Measurements from ENCODE around the gene SLC35A2. TPM values are rescaled to one million over a fixed set of nuclear protein-coding genes. Genes with fewer than 3 reads are reported as not detected.

SLC35A2 gene
- total RNA-seq, 2 donors from 2014 or later: 30.8 to 32.7 TPM

DNA sequence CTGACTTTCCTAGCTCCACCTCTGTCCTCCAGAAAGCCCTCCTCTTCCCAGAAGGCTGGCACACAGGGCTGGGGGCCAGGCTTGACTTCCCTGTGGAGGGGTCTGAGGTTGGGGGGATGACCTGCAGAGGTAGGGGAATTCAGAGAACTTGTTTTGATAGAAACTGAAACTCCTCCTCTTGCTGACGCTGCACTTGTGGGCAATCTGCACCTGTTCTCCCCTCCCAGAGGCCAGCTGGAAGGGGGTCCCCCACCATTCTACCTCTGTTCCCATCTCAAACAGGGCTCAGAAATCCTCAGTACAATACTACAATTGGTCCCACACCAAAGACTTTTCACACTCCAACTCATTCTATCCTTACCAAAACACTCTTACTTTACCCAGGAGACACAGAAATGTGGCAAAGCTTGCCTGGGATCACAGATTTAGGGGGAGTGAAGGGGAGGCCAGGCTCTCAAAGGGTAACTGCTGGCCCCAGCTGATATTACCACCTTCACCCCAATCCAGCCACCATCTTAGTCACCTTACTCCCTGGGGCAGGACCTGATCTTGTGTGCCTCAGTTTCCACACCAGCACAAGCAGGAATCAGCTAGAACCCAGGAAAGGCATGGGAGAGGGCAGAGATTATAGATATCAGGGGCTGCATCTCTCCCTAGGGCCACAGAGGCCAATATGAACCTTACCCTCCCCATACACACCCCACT, 27.4 kb upstream of the SLC35A2 start:
- Mint-ChIP-seq H3K36me3 (ENCODE audit: insufficient read depth in 2 of 2) (peaks cover 42% of the 10 kb centered on the region in 2 donors), H3K27ac (peak overlapping the region; percentile 94), H3K27me3 (ENCODE audit: low read depth) (no peaks in the 10 kb centered on the region), H3K9me3 (peaks cover 2 to 3% of the 10 kb centered on the region in 2 donors), H3K4me1 (ENCODE audit: low read depth) (peaks cover 100% of the 10 kb centered on the region), H3K4me3 (peak overlapping the region; percentile 77 to 86)
- ATAC-seq (replicated peaks in 1 of 2): peak; percentile 51 to 55
- peak; percentile 83 to 93 for DNase-seq

- H3K9me3 Mint-ChIP-seq: peaks cover 2 to 3% of the 10 kb centered on the region in 2 donors
- peaks cover 45% of the 10 kb centered on the region in 2 donors for H3K36me3 Mint-ChIP-seq (ENCODE audit: insufficient read depth in 2 of 2)
Observed at GRCh38 chrX:48937054-48937907, 25.8 kb upstream of the SLC35A2 start.

DNA sequence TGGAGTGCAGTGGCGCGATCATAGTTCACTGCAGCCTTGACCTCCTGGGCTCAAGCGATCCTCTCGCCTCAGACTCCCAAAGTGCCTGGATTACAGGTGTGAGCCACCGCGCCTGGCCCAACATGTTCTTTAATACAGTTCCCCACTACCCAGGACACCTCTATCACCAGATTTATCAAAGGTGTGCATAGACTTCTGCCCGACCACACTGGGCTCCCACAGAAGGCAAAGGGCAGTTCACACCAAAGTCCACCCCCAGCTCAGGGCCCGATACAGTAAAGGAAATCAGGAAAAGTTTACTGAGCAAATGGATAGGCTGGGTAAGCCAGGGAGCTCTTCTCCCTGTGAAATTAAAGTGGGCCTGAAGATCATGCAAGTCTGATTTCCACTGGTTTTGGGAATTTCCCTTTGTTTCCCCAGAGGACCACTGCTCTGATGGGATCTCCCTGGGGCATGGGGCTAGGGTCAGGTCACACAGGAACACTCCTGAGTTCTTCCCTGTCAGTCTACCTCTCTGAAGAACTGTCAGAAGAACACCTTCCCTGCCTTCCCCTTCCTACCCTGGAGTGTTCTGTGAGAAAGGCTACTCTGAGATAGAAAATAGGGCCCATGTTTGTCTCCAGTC, 25.1 kb upstream of the SLC35A2 start:
- Mint-ChIP-seq H3K4me3 (peak overlapping the region; percentile 77 to 86), H3K27me3 (ENCODE audit: low read depth) (no peaks in the 10 kb centered on the region), H3K9me3 (peaks cover 1 to 3% of the 10 kb centered on the region in 2 donors), H3K36me3 (ENCODE audit: insufficient read depth in 2 of 2) (peaks cover 38 to 43% of the 10 kb centered on the region in 2 donors), H3K27ac (peak overlapping the region; percentile 94), H3K4me1 (ENCODE audit: low read depth) (peaks cover 82% of the 10 kb centered on the region)
- ATAC-seq (replicated peaks in 1 of 2) (no peak), DNase-seq (no peak)

More at GRCh38 chrX:48937054-48937907, 25.8 kb upstream of the SLC35A2 start:
- Mint-ChIP-seq H3K27ac (peak overlapping the region; percentile 94), H3K4me3 (peak overlapping the region; percentile 77 to 86), H3K4me1 (ENCODE audit: low read depth) (peaks cover 90% of the 10 kb centered on the region), H3K27me3 (ENCODE audit: low read depth) (no peaks in the 10 kb centered on the region)
- DNase-seq (peak; percentile 91 to 97), ATAC-seq (replicated peaks in 1 of 2) (peak; percentile 67 to 77)

DNA sequence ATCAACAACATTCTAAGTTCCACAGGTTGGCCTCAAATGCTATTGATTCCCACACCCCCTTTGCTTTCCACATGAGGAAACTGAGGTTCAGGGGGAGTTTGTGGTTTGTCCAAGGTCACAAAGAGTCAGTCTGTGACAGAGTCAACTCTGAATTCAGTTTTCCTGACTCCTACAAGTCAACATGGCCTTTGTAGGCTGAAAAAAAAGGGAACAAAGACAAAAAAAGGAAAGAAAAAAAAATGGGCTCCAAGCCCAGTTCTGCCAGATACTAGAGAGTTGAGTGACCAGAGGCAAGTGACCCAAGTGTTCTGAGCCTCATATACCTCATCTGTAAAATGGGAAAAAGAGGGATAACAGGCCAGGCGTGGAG, 23.8 kb upstream of the SLC35A2 start:
- H3K36me3 Mint-ChIP-seq (ENCODE audit: insufficient read depth in 2 of 2): peaks cover 31 to 49% of the 10 kb centered on the region in 2 donors
- DNase-seq: no peak

GRCh38 chrX:48934581-48935300, 23.3 kb upstream of the SLC35A2 start:
- Mint-ChIP-seq H3K27me3 (ENCODE audit: low read depth) (no peaks in the 10 kb centered on the region), H3K4me1 (ENCODE audit: low read depth) (peaks cover 72% of the 10 kb centered on the region), H3K4me3 (peak overlapping the region; percentile 77 to 87), H3K36me3 (ENCODE audit: insufficient read depth in 2 of 2) (peaks cover 34 to 49% of the 10 kb centered on the region in 2 donors), H3K27ac (peak overlapping the region; percentile 99), H3K9me3 (peaks cover 0 to 3% of the 10 kb centered on the region in 2 donors)
- DNase-seq (peak in 1 of 2 donors; percentile 37), ATAC-seq (replicated peaks in 1 of 2) (no peak)

More for the DNA sequence above, 23.8 kb upstream of the SLC35A2 start:
- H3K4me1 Mint-ChIP-seq (ENCODE audit: low read depth): peaks cover 73% of the 10 kb centered on the region
- H3K27me3 Mint-ChIP-seq (ENCODE audit: low read depth): no peaks in the 10 kb centered on the region
- H3K27ac Mint-ChIP-seq: peak overlapping the region; percentile 99
- ATAC-seq (replicated peaks in 1 of 2): no peak
- peak overlapping the region; percentile 77 to 87 for H3K4me3 Mint-ChIP-seq
- H3K9me3 Mint-ChIP-seq: peaks cover 0 to 3% of the 10 kb centered on the region in 2 donors

DNA sequence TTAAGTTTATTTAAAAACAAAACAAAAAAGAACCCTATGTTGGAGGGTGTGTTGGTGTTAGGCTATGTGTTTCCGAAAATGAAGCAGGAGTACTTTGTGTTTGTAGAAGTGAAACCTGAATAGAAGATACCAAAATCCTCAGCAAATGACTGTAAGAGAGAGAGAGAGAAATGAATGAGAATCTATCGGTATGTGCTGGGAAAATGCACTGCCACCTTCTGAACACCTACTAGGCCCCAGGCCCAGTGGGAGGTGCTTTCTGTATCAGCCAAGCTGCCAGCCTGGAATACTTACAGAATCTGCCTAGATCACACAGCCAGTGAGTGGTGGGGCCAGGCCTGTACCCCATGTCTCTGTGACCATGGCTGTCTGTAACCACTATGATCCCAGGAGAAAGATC, 22.3 kb upstream of the SLC35A2 start:
- Mint-ChIP-seq H3K36me3 (ENCODE audit: insufficient read depth in 2 of 2) (peaks cover 32 to 50% of the 10 kb centered on the region in 2 donors), H3K4me1 (ENCODE audit: low read depth) (peaks cover 62% of the 10 kb centered on the region), H3K27ac (peak overlapping the region; percentile 99), H3K27me3 (ENCODE audit: low read depth) (no peaks in the 10 kb centered on the region), H3K9me3 (peaks cover 0 to 3% of the 10 kb centered on the region in 2 donors), H3K4me3 (peak overlapping the region; percentile 77 to 87)
- peak in 1 of 2 donors; percentile 59 for DNase-seq
- ATAC-seq (replicated peaks in 1 of 2): peak in 1 of 2 donors; percentile 29

GRCh38 chrX:48927736-48928382, 16.4 kb upstream of the SLC35A2 start:
- Mint-ChIP-seq H3K36me3 (ENCODE audit: insufficient read depth in 2 of 2) (peaks cover 11 to 23% of the 10 kb centered on the region in 2 donors), H3K9me3 (no peaks in the 10 kb centered on the region), H3K4me3 (no peak overlapping the region), H3K27ac (no peak overlapping the region), H3K4me1 (ENCODE audit: low read depth) (peaks cover 49% of the 10 kb centered on the region), H3K27me3 (ENCODE audit: low read depth) (no peaks in the 10 kb centered on the region)
- ATAC-seq (replicated peaks in 1 of 2) (no peak), DNase-seq (no peak)

DNA sequence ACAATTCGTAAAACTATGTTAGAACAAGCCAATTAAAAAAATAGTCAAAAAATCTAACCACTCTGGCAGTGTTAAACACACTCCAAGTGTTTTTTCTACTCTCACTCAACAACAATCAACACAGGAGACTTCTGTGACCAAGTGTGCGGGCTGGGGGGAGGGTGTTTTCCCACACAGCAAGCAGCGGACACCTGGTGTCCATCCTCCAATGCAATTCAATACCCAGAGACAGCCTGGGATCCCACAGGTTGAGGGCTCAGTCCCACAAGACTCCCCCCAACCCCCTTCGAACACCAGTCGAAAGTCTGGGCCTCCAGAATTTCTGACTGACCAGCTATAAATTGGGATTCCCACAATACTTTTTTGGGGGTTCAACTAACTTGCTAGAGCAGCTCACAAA, 15.7 kb upstream of the SLC35A2 start:
- Mint-ChIP-seq H3K27ac (no peak overlapping the region), H3K4me3 (no peak overlapping the region), H3K9me3 (no peaks in the 10 kb centered on the region), H3K4me1 (ENCODE audit: low read depth) (peaks cover 49% of the 10 kb centered on the region), H3K27me3 (ENCODE audit: low read depth) (no peaks in the 10 kb centered on the region), H3K36me3 (ENCODE audit: insufficient read depth in 2 of 2) (peaks cover 10 to 21% of the 10 kb centered on the region in 2 donors)
- no peak for DNase-seq
- no peak for ATAC-seq (replicated peaks in 1 of 2)

DNA sequence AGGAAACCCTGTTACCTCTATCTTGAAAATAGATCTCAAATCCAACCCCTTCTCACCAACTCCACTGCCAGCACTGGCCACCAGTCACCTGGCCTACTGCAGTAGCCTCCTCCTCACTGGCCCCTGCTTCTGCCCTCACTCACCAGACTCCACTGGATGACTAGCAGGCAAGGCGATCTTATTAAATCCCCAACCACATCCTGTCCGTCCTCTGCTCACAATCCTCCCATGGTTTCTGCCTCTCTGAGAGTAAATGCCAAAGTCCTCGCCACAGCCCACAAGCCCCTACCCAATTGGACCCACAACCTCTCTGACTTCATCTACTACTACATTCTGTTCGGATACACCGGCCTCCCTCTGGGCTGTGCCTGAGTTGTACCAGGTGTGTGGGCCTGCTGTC, 12.8 kb upstream of the SLC35A2 start:
- Mint-ChIP-seq H3K4me1 (ENCODE audit: low read depth) (peaks cover 68% of the 10 kb centered on the region), H3K27ac (peak overlapping the region; percentile 44), H3K9me3 (no peaks in the 10 kb centered on the region), H3K36me3 (ENCODE audit: insufficient read depth in 2 of 2) (peaks cover 17 to 22% of the 10 kb centered on the region in 2 donors), H3K27me3 (ENCODE audit: low read depth) (no peaks in the 10 kb centered on the region), H3K4me3 (peak overlapping the region in 1 of 2 donors; percentile 24)
- ATAC-seq (replicated peaks in 1 of 2) (peak; percentile 2 to 5), DNase-seq (no peak)

- Mint-ChIP-seq H3K4me1 (ENCODE audit: low read depth) (peaks cover 70% of the 10 kb centered on the region), H3K36me3 (ENCODE audit: insufficient read depth in 2 of 2) (peaks cover 18 to 23% of the 10 kb centered on the region in 2 donors), H3K4me3 (peak overlapping the region in 1 of 2 donors; percentile 24), H3K27ac (peak overlapping the region; percentile 44), H3K9me3 (no peaks in the 10 kb centered on the region), H3K27me3 (ENCODE audit: low read depth) (no peaks in the 10 kb centered on the region)
- ATAC-seq (replicated peaks in 1 of 2) (no peak), DNase-seq (no peak)
Observed at GRCh38 chrX:48923771-48924170, 12.3 kb upstream of the SLC35A2 start.

DNA sequence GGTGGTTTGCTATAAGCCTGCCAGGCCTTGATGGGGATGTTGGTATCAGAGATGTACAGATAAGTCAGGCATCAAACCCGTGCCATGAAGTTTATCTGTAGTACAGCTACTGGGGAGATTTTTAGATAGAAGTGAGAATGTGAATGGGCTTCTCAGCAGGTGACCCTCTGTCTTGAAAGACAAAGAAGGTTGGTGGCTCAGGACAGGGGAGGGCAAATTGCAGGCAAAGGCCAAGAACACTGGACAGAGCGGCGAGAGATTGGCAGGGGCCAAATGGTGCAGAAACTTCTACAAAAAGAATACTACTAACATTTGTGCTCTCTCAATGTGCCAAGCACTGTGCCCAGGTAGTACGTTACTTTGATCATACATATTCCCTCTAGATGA, 9.3 kb upstream of the SLC35A2 start:
- DNase-seq: no peak
- ATAC-seq (replicated peaks in 1 of 2): no peak
- Mint-ChIP-seq H3K4me3 (peak overlapping the region; percentile 93), H3K9me3 (no peaks in the 10 kb centered on the region), H3K27me3 (ENCODE audit: low read depth) (no peaks in the 10 kb centered on the region), H3K4me1 (ENCODE audit: low read depth) (peaks cover 68% of the 10 kb centered on the region), H3K36me3 (ENCODE audit: insufficient read depth in 2 of 2) (peaks cover 41% of the 10 kb centered on the region in 2 donors), H3K27ac (peak overlapping the region; percentile 88)

Measured in activated T-cell treated with anti-CD3 and anti-CD28 coated beads, Interleukin-2, amount 50 U/mL, for 72 hours (primary cell).